ENCODE measurements around the gene ZC3H14. TPM values are rescaled to one million over a fixed set of nuclear protein-coding genes. Genes with fewer than 3 reads are reported as not detected.

The ZC3H14 gene
- polyA plus RNA-seq, 3 donors: 18.9 to 30.2 (median 27.1) TPM

DNA sequence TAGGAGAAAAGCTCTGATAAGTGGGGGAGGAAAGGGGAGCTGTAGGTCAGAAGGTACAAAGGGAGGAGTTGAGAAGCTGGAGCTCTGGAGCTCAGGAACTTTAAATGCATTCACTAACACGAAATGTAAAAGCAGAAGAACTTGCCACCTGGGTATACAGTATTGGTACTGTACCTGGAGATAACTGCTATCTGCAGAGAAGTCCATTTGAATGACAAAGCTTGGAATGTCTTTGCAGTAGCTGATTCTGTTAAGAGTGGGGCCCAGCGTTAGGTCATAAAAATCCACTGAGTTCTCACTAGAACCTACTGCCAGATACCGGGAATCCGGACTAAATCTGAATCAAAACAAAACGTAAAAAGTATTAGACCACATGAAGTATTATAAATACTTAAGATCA, 55.6 kb downstream of the ZC3H14 start:
- H3K4me2 ChIP-seq (replicated peaks; ENCODE audit: extremely low read depth, low read length, poor library complexity, severe bottlenecking): no peak overlapping the region
- Mint-ChIP-seq H3K4me3 (no peak overlapping the region), H3K9me3 (no peaks in the 10 kb centered on the region), H3K27me3 (ENCODE audit: low read depth in 3 of 3) (peaks cover 0 to 2% (median 0%) of the 10 kb centered on the region in 3 donors), H3K36me3 (peaks cover 13 to 16% of the 10 kb centered on the region in 2 donors), H3K27ac (no peak overlapping the region), H3K4me1 (peaks cover 3% of the 10 kb centered on the region)
- H3K4me3 ChIP-seq (replicated peaks in 1 of 3; ENCODE audit: low read depth in 2 of 3, low read length in 3 of 3): no peak overlapping the region
- no peaks in the 10 kb centered on the region for H3K9me3 ChIP-seq (replicated peaks in 1 of 2; ENCODE audit: control insufficient read depth in 1 of 2, insufficient read depth in 1 of 2, low read length in 2 of 2)
- no peak overlapping the region for H2AFZ ChIP-seq (ENCODE audit: insufficient read depth, low read depth, low read length, poor library complexity, severe bottlenecking)
- 94% methylated on average over 2 of the region's 5 CpGs for WGBS (ENCODE audit: insufficient coverage)
- no peak for DNase-seq
- H3K4me1 ChIP-seq (ENCODE audit: control insufficient read depth in 1 of 2, insufficient read depth in 2 of 2, low read length in 2 of 2): peaks cover 4 to 5% of the 10 kb centered on the region in 2 donors
- TF ChIP-seq, protein P1, sequence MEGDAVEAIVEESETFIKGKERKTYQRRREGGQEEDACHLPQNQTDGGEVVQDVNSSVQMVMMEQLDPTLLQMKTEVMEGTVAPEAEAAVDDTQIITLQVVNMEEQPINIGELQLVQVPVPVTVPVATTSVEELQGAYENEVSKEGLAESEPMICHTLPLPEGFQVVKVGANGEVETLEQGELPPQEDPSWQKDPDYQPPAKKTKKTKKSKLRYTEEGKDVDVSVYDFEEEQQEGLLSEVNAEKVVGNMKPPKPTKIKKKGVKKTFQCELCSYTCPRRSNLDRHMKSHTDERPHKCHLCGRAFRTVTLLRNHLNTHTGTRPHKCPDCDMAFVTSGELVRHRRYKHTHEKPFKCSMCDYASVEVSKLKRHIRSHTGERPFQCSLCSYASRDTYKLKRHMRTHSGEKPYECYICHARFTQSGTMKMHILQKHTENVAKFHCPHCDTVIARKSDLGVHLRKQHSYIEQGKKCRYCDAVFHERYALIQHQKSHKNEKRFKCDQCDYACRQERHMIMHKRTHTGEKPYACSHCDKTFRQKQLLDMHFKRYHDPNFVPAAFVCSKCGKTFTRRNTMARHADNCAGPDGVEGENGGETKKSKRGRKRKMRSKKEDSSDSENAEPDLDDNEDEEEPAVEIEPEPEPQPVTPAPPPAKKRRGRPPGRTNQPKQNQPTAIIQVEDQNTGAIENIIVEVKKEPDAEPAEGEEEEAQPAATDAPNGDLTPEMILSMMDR (IDR thresholded peaks at IDR 0.05): no peak
- H3K9ac ChIP-seq (ENCODE audit: insufficient read depth, low read length, poor library complexity, severe bottlenecking): no peak overlapping the region
- no peaks in the 10 kb centered on the region for H4K20me1 ChIP-seq (ENCODE audit: insufficient read depth, low read length)
- intact Hi-C loops (cut with micrococcal nuclease): no loop called here
- H3K36me3 ChIP-seq (replicated peaks in 1 of 2; ENCODE audit: control insufficient read depth in 1 of 2, insufficient read depth in 2 of 2, low read length in 2 of 2): peaks cover 4 to 7% of the 10 kb centered on the region in 2 donors
- no peak overlapping the region for H3K27ac ChIP-seq (ENCODE audit: low read depth in 1 of 2, low read length in 2 of 2)
- no peaks in the 10 kb centered on the region for H3K27me3 ChIP-seq (ENCODE audit: control insufficient read depth in 2 of 2, insufficient read depth in 2 of 2, low read length in 2 of 2)
- H3K79me2 ChIP-seq (ENCODE audit: insufficient read depth, low read length): no peaks in the 10 kb centered on the region

DNA sequence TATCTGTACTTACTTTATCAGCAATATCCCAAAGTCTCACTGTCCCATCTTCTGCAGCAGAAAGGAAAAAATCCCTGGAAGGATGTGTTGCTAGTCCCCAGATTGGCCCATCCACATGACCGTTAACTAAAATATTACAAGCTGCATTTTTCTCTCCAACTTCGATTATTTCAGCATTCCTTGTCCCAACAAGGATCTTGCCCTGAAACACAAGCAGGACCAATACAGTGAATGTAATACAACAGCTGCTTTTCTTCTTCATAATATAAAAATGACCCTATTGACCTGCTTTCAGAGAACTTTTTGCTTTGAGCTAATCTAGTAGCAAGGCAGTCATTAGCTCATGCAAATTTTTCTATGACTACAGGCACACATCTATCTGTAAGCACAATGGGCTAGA, 58.3 kb downstream of the ZC3H14 start:
- Histone ChIP-seq H3K4me3 (replicated peaks in 1 of 3; ENCODE audit: low read depth in 2 of 3, low read length in 3 of 3) (no peak overlapping the region), H4K20me1 (ENCODE audit: insufficient read depth, low read length) (no peaks in the 10 kb centered on the region), H3K9ac (ENCODE audit: insufficient read depth, low read length, poor library complexity, severe bottlenecking) (no peak overlapping the region), H3K9me3 (replicated peaks in 1 of 2; ENCODE audit: control insufficient read depth in 1 of 2, insufficient read depth in 1 of 2, low read length in 2 of 2) (no peaks in the 10 kb centered on the region), H3K27me3 (ENCODE audit: control insufficient read depth in 2 of 2, insufficient read depth in 2 of 2, low read length in 2 of 2) (no peaks in the 10 kb centered on the region), H3K4me2 (replicated peaks; ENCODE audit: extremely low read depth, low read length, poor library complexity, severe bottlenecking) (no peak overlapping the region), H3K79me2 (ENCODE audit: insufficient read depth, low read length) (no peaks in the 10 kb centered on the region), H2AFZ (ENCODE audit: insufficient read depth, low read depth, low read length, poor library complexity, severe bottlenecking) (no peak overlapping the region), H3K4me1 (ENCODE audit: control insufficient read depth in 1 of 2, insufficient read depth in 2 of 2, low read length in 2 of 2) (no peaks in the 10 kb centered on the region), H3K27ac (ENCODE audit: low read depth in 1 of 2, low read length in 2 of 2) (no peak overlapping the region), H3K36me3 (replicated peaks in 1 of 2; ENCODE audit: control insufficient read depth in 1 of 2, insufficient read depth in 2 of 2, low read length in 2 of 2) (no peaks in the 10 kb centered on the region)
- intact Hi-C loops (cut with micrococcal nuclease): no loop called here
- H3K27me3 Mint-ChIP-seq (ENCODE audit: low read depth in 3 of 3): peaks cover 0 to 2% (median 0%) of the 10 kb centered on the region in 3 donors
- no peak for DNase-seq
- peaks cover 4 to 6% of the 10 kb centered on the region in 2 donors for H3K36me3 Mint-ChIP-seq
- no peak overlapping the region for H3K27ac Mint-ChIP-seq
- TF ChIP-seq, protein P1 (IDR thresholded peaks at IDR 0.05): no peak
- H3K9me3 Mint-ChIP-seq: no peaks in the 10 kb centered on the region
- H3K4me1 Mint-ChIP-seq: no peaks in the 10 kb centered on the region
- H3K4me3 Mint-ChIP-seq: no peak overlapping the region
- 90% methylated on average over 2 of the region's 2 CpGs for WGBS (ENCODE audit: insufficient coverage)
